HG03095 (cell line): ENCODE results near the gene PRSS57.
A peak's percentile ranks its signal among the peaks of the same experiment; 100 is the strongest.

ENCODE experiments used
- ATAC-seq: cut with Tn5 transposase; IDR thresholded peaks from one replicate; pipeline ENCODE4 v1.9.1; 2021; ENCODE audit warnings: moderate library complexity; ENCODE audit not compliant: unreplicated experiment

The PRSS57 gene

GRCh38 chr19:639253-640160, 55.7 kb downstream of the PRSS57 start, which contains the start of gene FGF22:
TSS of gene FGF22 (plus strand) at chr19:639879. CDS start at chr19:639926, 47 bp downstream.
- ATAC-seq: peak; percentile 44

GRCh38 chr19:638906-639252, 56.4 kb downstream of the PRSS57 start:
- ATAC-seq: no peak
